ENCODE measurements around the gene PDE3B. TPM values are rescaled to one million over a fixed set of nuclear protein-coding genes. Genes with fewer than 3 reads are reported as not detected.
"Not testable (repeated sequence)": the region's sequence is repeated elsewhere in the genome, so short reads cannot be mapped to it uniquely, and the experiment has no call there.

Gene PDE3B
- total RNA-seq, 1 donor from 2014 or later: 41.1 TPM

- DNase-seq (ENCODE audit: low spot score) (no peak), ATAC-seq (no peak)
Observed at GRCh38 chr11:14673421-14673820, 29.8 kb downstream of the PDE3B start.

GRCh38 chr11:14673824-14674405 is 30.3 kb downstream of the PDE3B start:
- no peak for DNase-seq (ENCODE audit: low spot score)
- no peak for ATAC-seq

GRCh38 chr11:14676068-14676467 is 32.5 kb downstream of the PDE3B start:
- no peak for DNase-seq (ENCODE audit: low spot score)
- peak; percentile 72 for ATAC-seq

- DNase-seq (ENCODE audit: low spot score) (no peak), ATAC-seq (no peak)
Observed at GRCh38 chr11:14677146-14677545, 33.5 kb downstream of the PDE3B start.

GRCh38 chr11:14678350-14678749 is 34.7 kb downstream of the PDE3B start:
- DNase-seq (ENCODE audit: low spot score) (no peak), ATAC-seq (no peak)

GRCh38 chr11:14679662-14680061 is 36.1 kb downstream of the PDE3B start:
- ATAC-seq: peak; percentile 36
- DNase-seq (ENCODE audit: low spot score): no peak

- not testable (repeated sequence) for DNase-seq (ENCODE audit: low spot score); ATAC-seq
Observed at GRCh38 chr11:14684234-14684915, 40.8 kb downstream of the PDE3B start.

- DNase-seq (ENCODE audit: low spot score) (no peak), ATAC-seq (peak; percentile 49)
Observed at GRCh38 chr11:14687456-14687855, 43.9 kb downstream of the PDE3B start.

GRCh38 chr11:14687943-14688627 is 44.5 kb downstream of the PDE3B start:
- no peak for DNase-seq (ENCODE audit: low spot score)
- ATAC-seq: no peak

GRCh38 chr11:14695656-14696055 is 52.1 kb downstream of the PDE3B start:
- not testable (repeated sequence) for ATAC-seq; DNase-seq (ENCODE audit: low spot score)

- no peak for DNase-seq (ENCODE audit: low spot score)
Observed at GRCh38 chr11:14698771-14699170, 55.2 kb downstream of the PDE3B start.

GRCh38 chr11:14700593-14700992 is 57.0 kb downstream of the PDE3B start:
- ATAC-seq (peak; percentile 51), DNase-seq (ENCODE audit: low spot score) (no peak)

More at GRCh38 chr11:14698771-14699170, 55.2 kb downstream of the PDE3B start:
- no peak for ATAC-seq

- ATAC-seq: no peak
- DNase-seq (ENCODE audit: low spot score): no peak
Observed at GRCh38 chr11:14702760-14703159, 59.2 kb downstream of the PDE3B start.

GRCh38 chr11:14703731-14704130 is 60.1 kb downstream of the PDE3B start:
- ATAC-seq (no peak), DNase-seq (ENCODE audit: low spot score) (no peak)

- ATAC-seq (no peak), DNase-seq (ENCODE audit: low spot score) (no peak)
Observed at GRCh38 chr11:14705067-14705466, 61.5 kb downstream of the PDE3B start.

- no peak for ATAC-seq
- DNase-seq (ENCODE audit: low spot score): no peak
Observed at GRCh38 chr11:14713496-14714244, 70.1 kb downstream of the PDE3B start.

GRCh38 chr11:14715669-14716068 is 72.1 kb downstream of the PDE3B start:
- ATAC-seq; DNase-seq (ENCODE audit: low spot score): not testable (repeated sequence)

GRCh38 chr11:14722496-14722895 is 78.9 kb downstream of the PDE3B start:
- ATAC-seq (no peak), DNase-seq (ENCODE audit: low spot score) (no peak)

- no peak for DNase-seq (ENCODE audit: low spot score)
- no peak for ATAC-seq
Observed at GRCh38 chr11:14725150-14725549, 81.5 kb downstream of the PDE3B start.

- DNase-seq (ENCODE audit: low spot score) (no peak), ATAC-seq (no peak)
Observed at GRCh38 chr11:14727215-14727614, 83.6 kb downstream of the PDE3B start.

- no peak for DNase-seq (ENCODE audit: low spot score)
- ATAC-seq: no peak
Observed at GRCh38 chr11:14727746-14728145, 84.1 kb downstream of the PDE3B start.
